A549 (cell line): ENCODE data around the gene SCNN1B. TPM values are rescaled to one million over a fixed set of nuclear protein-coding genes. Genes with fewer than 3 reads are reported as not detected.

Experiments used
- ATAC-seq, 2 experiments: fragments of 200-7000 bp in 1 of 2; fragments of >200 bp in 1 of 2; cut with Nextera tagmentation in 1 of 2; cut with Tn5 transposase in 1 of 2; 3 replicates each; pipeline versions ENCODE4 v1.8.0 to v1.9.1; 2018 to 2020; ENCODE audit warnings: mild to moderate bottlenecking in 1 of 2, moderate library complexity in 1 of 2
- CTCF ChIA-PET: fragments of 300-600 bp; sonication (Branson Sonifier 250); formaldehyde crosslinking; extraction: SDS; loops from one replicate; lab custom pipeline; 2021; ENCODE audit warnings: antibody characterized with exemption, inconsistent platforms; lab: Yijun Ruan, JAX
- POLR2A ChIA-PET: fragments of 350-600 bp; formaldehyde crosslinking; extraction: SDS; loops from one replicate; lab custom pipeline; 2021; ENCODE audit warnings: antibody characterized with exemption, inconsistent platforms; lab: Yijun Ruan, JAX
- DNase-seq, 2 experiments: peaks; one replicate each; pipeline versions ENCODE4 v3.0.0 to v3.0.0-alpha.2; 2011 to 2016; ENCODE audit warnings: low read depth in 1 of 2, low spot score in 1 of 2
- FAIRE-seq: peaks from 2 replicates; lab custom pipeline; 2011; peaks lifted over from hg19 to GRCh38; lab: Jason Lieb, UNC
- H3K27ac ChIP-seq, 2 experiments: fragments of >200 bp; sonication (Bioruptor Twin); formaldehyde crosslinking; 3 replicates each; pipeline ENCODE4 v1.5.1; 2016 to 2017
- H3K4me1 ChIP-seq: fragments of >200 bp; sonication (Bioruptor Twin); formaldehyde crosslinking; 3 replicates; pipeline ENCODE4 v1.6.1; 2016
- H3K4me2 ChIP-seq: fragments of >200 bp; sonication (Bioruptor Twin); formaldehyde crosslinking; 3 replicates; pipeline ENCODE4 v1.6.1; 2016
- H3K4me3 ChIP-seq: fragments of >200 bp; sonication (Bioruptor Twin); formaldehyde crosslinking; 3 replicates; pipeline ENCODE4 v1.5.1; 2016
- H3K9me3 ChIP-seq: fragments of >200 bp; sonication (Bioruptor Twin); formaldehyde crosslinking; 3 replicates; pipeline ENCODE4 v1.6.1; 2016
- CEBPB ChIP-seq, 2 experiments: fragments of >200 bp in 1 of 2; sonication (Bioruptor Twin) in 1 of 2; formaldehyde crosslinking in 1 of 2; IDR thresholded peaks; 2 replicates each; pipeline ENCODE4 v1.6.1; 2012 to 2016
- EHF ChIP-seq: fragments of 250-450 bp; sonication (Bioruptor Pico); IDR thresholded peaks from 2 replicates; pipeline ENCODE4 v1.5.0; 2020; ENCODE audit warnings: mild to moderate bottlenecking
- EHMT2 ChIP-seq: fragments of 200-600 bp; sonication (generic); IDR thresholded peaks from 2 replicates; pipeline ENCODE4 v1.6.1; 2016; ENCODE audit warnings: antibody characterized with exemption, low read depth, mild to moderate bottlenecking, moderate library complexity
- EP300 ChIP-seq, 2 experiments: fragments of >200 bp; sonication (Bioruptor Twin); formaldehyde crosslinking; IDR thresholded peaks; 2 replicates in 1 of 2; 3 replicates in 1 of 2; pipeline ENCODE4 v1.6.1; 2016 to 2017
- HDAC2 ChIP-seq: fragments of 200-600 bp; sonication (generic); IDR thresholded peaks from 2 replicates; pipeline ENCODE4 v1.6.1; 2016
- HEYL ChIP-seq: fragments of 250-450 bp; sonication (Bioruptor Pico); IDR thresholded peaks from 2 replicates; pipeline ENCODE4 v1.8.0; 2021; ENCODE audit warnings: mild to moderate bottlenecking, moderate library complexity
- JUN ChIP-seq, 2 experiments: fragments of >200 bp; sonication (Bioruptor Twin); formaldehyde crosslinking; IDR thresholded peaks; 2 replicates in 1 of 2; 3 replicates in 1 of 2; pipeline ENCODE4 v1.6.1; 2016 to 2017
- JUNB ChIP-seq: fragments of >200 bp; sonication (Bioruptor Twin); formaldehyde crosslinking; IDR thresholded peaks from 2 replicates; pipeline ENCODE4 v1.6.1; 2016
- KDM1A ChIP-seq: fragments of 200-600 bp; sonication (generic); IDR thresholded peaks from 2 replicates; pipeline ENCODE4 v1.6.1; 2016; ENCODE audit warnings: low read depth, mild to moderate bottlenecking
- NPAS2 ChIP-seq: fragments of 250-450 bp; sonication (Bioruptor Pico); IDR thresholded peaks from 2 replicates; pipeline ENCODE4 v1.8.0; 2022; ENCODE audit warnings: mild to moderate bottlenecking, moderate library complexity, borderline replicate concordance
- PHF8 ChIP-seq: fragments of 200-600 bp; sonication (generic); IDR thresholded peaks from 2 replicates; pipeline ENCODE4 v1.6.1; 2016; ENCODE audit warnings: low read depth, mild to moderate bottlenecking, antibody characterized with exemption, moderate library complexity, borderline replicate concordance
- POLR2A ChIP-seq: IDR thresholded peaks from 2 replicates; pipeline ENCODE4 v1.6.1; 2012; ENCODE audit warnings: mild to moderate bottlenecking, low read length
- RAD21 ChIP-seq, 2 experiments: fragments of >200 bp in 1 of 2; sonication (Bioruptor Twin) in 1 of 2; formaldehyde crosslinking in 1 of 2; IDR thresholded peaks in 1 of 2; conservative IDR thresholded peaks in 1 of 2; 2 replicates in 1 of 2; 3 replicates in 1 of 2; pipeline ENCODE4 v1.6.1; 2012 to 2018; ENCODE audit warnings: inconsistent platforms in 1 of 2
- SMC3 ChIP-seq: fragments of >200 bp; sonication (Bioruptor Twin); formaldehyde crosslinking; IDR thresholded peaks from 3 replicates; pipeline ENCODE4 v1.6.1; 2018; ENCODE audit warnings: inconsistent platforms
- SREBF2 ChIP-seq: fragments of 450-650 bp; IDR thresholded peaks from 2 replicates; pipeline ENCODE4 v1.6.1; 2014; ENCODE audit warnings: mild to moderate bottlenecking, moderate library complexity
- TFCP2L1 ChIP-seq: fragments of 250-450 bp; sonication (Bioruptor Pico); IDR thresholded peaks from 2 replicates; pipeline ENCODE4 v1.5.0; 2021; ENCODE audit warnings: mild to moderate bottlenecking
- ZFP36 ChIP-seq: fragments of 450-650 bp; IDR thresholded peaks from 2 replicates; pipeline ENCODE4 v1.6.1; 2014; ENCODE audit warnings: borderline replicate concordance; ENCODE audit not compliant: partially characterized antibody
- WGBS: methylation state at CpG from one replicate; pipeline ENCODE4 v1.1.6; 2017; ENCODE audit errors: missing lambda C conversion rate; 5-methylcytosine and 5-hydroxymethylcytosine counted together
- polyA plus RNA-seq, 4 experiments: library from polyadenylated mRNA; depleted of rRNA in 3 of 4; stranded (reverse); fragments of >200 nt; fragmentation: RNase III in 1 of 4; extraction: RNeasy Plus Mini Kit Qiagen cat#74134 plus additional on column Dnase treatment in 1 of 4; gene quantifications; 2 replicates in 3 of 4; 3 replicates in 1 of 4; pipeline ENCODE4 v1.2.3, GENCODE V29; 2011 to 2017
- TF ChIP-seq, protein P1 (sequence below): fragments of >200 bp; sonication (Bioruptor Twin); formaldehyde crosslinking; IDR thresholded peaks from 2 replicates; pipeline ENCODE4 v1.6.1; 2016
- TF ChIP-seq, protein P2 (sequence below): fragments of >200 bp; sonication (Bioruptor Twin); formaldehyde crosslinking; IDR thresholded peaks from 3 replicates; pipeline ENCODE4 v1.6.1; 2016
- TF ChIP-seq, protein P3 (sequence below): IDR thresholded peaks from 2 replicates; pipeline ENCODE4 v1.6.1; 2012
- TF ChIP-seq, protein P4 (sequence below): IDR thresholded peaks from 2 replicates; pipeline ENCODE4 v1.6.1; 2012

SCNN1B gene
- polyA plus RNA-seq, 2 of the 4 experiments (the other 2 are of a cell fraction) = 0.25 TPM; not detected in 1

DNA sequence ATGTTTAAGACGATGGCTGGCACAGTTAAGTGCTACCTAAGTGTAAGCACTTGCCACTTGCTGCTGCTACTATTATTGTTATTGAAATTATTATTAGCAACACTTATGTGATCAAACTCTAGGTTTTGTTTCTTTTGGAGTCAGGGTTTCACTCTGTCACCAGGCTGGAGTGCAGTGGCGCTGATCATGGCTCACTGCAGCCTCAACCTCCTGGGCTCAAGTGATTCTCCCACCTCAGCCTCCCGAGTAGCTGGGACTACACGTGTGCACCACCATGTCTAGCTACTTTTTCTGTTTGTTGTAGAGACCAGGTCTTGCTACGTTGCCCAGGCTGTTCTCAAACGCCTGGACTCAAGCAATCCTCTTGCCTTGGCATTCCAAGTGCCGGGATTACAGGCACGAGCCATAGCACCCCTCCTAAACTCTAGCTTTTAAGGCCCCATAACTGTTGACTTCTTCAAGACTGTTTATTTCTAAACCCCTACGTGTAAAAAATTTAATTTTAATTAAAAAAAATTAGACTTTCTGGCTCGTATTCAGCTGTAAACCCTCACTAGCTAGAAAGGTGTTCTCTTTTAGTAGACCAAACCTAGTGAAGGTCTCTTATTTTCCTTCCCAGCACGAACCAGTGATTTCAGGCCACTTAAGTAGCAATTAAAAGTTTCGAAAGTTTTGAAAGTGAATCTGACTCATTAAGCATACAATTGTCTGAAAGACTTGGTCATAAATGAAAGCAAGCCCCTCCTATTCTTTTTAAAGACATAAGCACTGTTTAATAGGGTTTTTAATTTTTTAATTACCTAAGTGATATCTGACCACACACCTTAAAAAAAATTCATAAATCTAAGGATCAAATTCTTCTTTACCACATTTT is 11.7 kb upstream of the SCNN1B start:
- DNase-seq (no peak), FAIRE-seq (no peak), ATAC-seq (no peak)
- Histone ChIP-seq H3K9me3 (no peaks in the 10 kb centered on the region), H3K4me2 (no peak overlapping the region), H3K4me3 (no peak overlapping the region), H3K27ac (no peak overlapping the region), H3K4me1 (no peaks in the 10 kb centered on the region)
- 55% methylated on average over 12 of the region's 12 CpGs for WGBS
- TF ChIP-seq HDAC2 (no peak), POLR2A (no peak), EHF (CRISPR knock-in tag) (no peak), KDM1A (no peak)
- TF ChIP-seq, protein P1, sequence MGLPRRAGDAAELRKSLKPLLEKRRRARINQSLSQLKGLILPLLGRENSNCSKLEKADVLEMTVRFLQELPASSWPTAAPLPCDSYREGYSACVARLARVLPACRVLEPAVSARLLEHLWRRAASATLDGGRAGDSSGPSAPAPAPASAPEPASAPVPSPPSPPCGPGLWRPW = no peak
- POLR2A ChIA-PET = no interaction called here
- CTCF ChIA-PET = interaction anchor here (1.4 kb wide), 1 partner anchor 50 kb away, joined by 3 read pairs; no protein-coding TSS in a partner anchor

DNA sequence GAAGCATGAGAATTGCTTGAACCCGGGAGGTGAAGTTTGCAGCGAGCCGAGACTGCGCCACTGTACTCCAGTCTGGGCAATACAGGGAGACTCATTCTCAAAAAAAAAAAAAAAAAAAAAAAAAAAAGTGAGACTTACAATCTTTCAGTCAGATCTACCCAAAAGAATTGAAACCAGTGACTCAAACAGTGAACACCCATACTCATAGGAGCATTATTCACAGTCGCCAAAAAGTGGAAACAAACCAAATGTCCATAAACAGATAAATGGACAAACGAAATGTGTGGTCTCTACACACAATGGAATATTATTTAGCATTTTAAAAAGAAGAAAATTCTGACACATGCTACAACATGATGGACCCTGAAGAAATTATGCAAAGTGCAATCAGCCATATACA is 9.1 kb upstream of the SCNN1B start:
- FAIRE-seq = no peak
- 78% methylated on average over 6 of the region's 6 CpGs for WGBS
- Histone ChIP-seq H3K4me1 (no peaks in the 10 kb centered on the region), H3K27ac (no peak overlapping the region), H3K9me3 (0 out of 3 replicates have a peak, but pooled peaks cover 4% of the 10 kb centered on the region)
- POLR2A ChIA-PET = no interaction called here
- no peak for TF ChIP-seq NPAS2
- TF ChIP-seq CEBPB (IDR thresholded peaks at IDR 0.05) = no peak
- TF ChIP-seq EP300 (IDR thresholded peaks at IDR 0.05) = no peak
- TF ChIP-seq TFCP2L1 (CRISPR knock-in tag) = no peak
- no peak for TF ChIP-seq JUN (IDR thresholded peaks at IDR 0.05)
- TF ChIP-seq RAD21 (conservative IDR thresholded peaks at IDR 0.05 in 1 of 2, IDR thresholded peaks at IDR 0.05 in 1 of 2) = no peak
- no peak for TF ChIP-seq POLR2A
- no peak for TF ChIP-seq EHF (CRISPR knock-in tag)
- TF ChIP-seq SMC3 = no peak
- no peak for TF ChIP-seq PHF8
- TF ChIP-seq, protein P2, sequence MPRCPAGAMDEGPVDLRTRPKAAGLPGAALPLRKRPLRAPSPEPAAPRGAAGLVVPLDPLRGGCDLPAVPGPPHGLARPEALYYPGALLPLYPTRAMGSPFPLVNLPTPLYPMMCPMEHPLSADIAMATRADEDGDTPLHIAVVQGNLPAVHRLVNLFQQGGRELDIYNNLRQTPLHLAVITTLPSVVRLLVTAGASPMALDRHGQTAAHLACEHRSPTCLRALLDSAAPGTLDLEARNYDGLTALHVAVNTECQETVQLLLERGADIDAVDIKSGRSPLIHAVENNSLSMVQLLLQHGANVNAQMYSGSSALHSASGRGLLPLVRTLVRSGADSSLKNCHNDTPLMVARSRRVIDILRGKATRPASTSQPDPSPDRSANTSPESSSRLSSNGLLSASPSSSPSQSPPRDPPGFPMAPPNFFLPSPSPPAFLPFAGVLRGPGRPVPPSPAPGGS = no peak
- TF ChIP-seq, all 56 proteins: peak for 0
- DNase-seq (no peak), ATAC-seq (no peak)
- H3K4me3 ChIP-seq = no peak overlapping the region
- CTCF ChIA-PET = no interaction called here
- H3K4me2 ChIP-seq = no peak overlapping the region

DNA sequence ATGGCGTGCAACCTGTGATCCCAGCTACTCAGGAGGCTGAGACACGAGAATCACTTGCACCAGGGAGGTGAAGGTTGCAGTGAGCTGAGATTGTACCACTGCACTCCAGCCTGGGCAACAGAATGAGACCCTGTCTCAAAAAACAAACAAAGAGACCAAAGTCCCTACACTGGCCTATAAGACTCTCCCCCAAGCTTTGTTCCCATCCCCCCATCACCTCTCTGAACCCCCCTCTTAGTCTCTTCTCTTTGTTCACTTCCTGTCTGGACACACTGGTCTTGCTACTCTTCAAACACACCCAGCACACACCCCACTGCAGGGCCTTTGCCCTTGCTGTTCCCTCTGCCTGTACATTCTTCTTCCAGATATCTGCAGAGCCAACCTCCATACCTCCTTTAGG is 7.8 kb upstream of the SCNN1B start:
- ATAC-seq (no peak), DNase-seq (no peak), FAIRE-seq (no peak)
- ChIA-PET POLR2A (no interaction called here), CTCF (interaction anchor here (0.6 to 2.3 kb wide), 4 partner anchors 11 to 140 kb away, joined by 3 to 11 read pairs (median 4); no protein-coding TSS in a partner anchor)
- Histone ChIP-seq H3K4me1 (no peaks in the 10 kb centered on the region), H3K4me2 (no peak overlapping the region), H3K9me3 (0 out of 3 replicates have a peak, but pooled peaks cover 4% of the 10 kb centered on the region), H3K27ac (no peak overlapping the region), H3K4me3 (no peak overlapping the region)
- 58% methylated on average over 2 of the region's 2 CpGs for WGBS
- TF ChIP-seq, protein P3, sequence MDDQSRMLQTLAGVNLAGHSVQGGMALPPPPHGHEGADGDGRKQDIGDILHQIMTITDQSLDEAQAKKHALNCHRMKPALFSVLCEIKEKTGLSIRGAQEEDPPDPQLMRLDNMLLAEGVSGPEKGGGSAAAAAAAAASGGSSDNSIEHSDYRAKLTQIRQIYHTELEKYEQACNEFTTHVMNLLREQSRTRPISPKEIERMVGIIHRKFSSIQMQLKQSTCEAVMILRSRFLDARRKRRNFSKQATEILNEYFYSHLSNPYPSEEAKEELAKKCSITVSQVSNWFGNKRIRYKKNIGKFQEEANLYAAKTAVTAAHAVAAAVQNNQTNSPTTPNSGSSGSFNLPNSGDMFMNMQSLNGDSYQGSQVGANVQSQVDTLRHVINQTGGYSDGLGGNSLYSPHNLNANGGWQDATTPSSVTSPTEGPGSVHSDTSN = no peak

DNA sequence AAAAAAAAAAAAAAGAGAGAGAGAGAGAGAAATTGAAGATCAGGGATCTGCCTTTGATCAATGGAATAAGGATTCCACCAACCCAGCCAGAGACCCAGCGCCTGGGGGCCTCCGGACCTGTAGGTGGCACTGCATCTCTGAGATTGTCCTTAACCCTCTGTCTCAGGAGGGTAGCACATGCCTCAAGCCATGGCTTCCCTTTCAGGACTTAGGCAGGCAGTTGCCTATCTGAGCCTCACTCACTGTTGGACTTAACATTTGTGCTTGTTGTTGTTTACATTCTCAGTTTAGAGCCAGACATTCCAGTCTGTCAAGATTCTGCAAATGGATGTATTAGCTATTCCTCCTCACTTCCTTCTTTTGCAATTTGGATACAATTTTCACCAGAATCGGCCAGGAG is 5.1 kb upstream of the SCNN1B start:
- ChIA-PET POLR2A (no interaction called here), CTCF (interaction anchor here (1.2 kb wide), 1 partner anchor 41 kb away, joined by 3 read pairs; no protein-coding TSS in a partner anchor)
- peak; percentile 59 to 91; a peak in 4 of 6 replicates for ATAC-seq

More for the DNA sequence above, 5.1 kb upstream of the SCNN1B start:
- FAIRE-seq (no peak), DNase-seq (peak; percentile 43 to 57)
- no peak for TF ChIP-seq JUNB
- no peak for TF ChIP-seq HDAC2
- TF ChIP-seq SREBF2 = no peak
- peak in 1 of 2 experiments; percentile 33; a peak in 1 of 5 replicates for TF ChIP-seq RAD21 (conservative IDR thresholded peaks at IDR 0.05 in 1 of 2, IDR thresholded peaks at IDR 0.05 in 1 of 2)
- TF ChIP-seq, protein P1 = no peak
- TF ChIP-seq ZFP36 = no peak
- no peak for TF ChIP-seq EHMT2
- TF ChIP-seq, protein P4, sequence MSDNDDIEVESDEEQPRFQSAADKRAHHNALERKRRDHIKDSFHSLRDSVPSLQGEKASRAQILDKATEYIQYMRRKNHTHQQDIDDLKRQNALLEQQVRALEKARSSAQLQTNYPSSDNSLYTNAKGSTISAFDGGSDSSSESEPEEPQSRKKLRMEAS = 0 out of 2 replicates have a peak, but pooled peaks have one; percentile 47
- no peak for TF ChIP-seq HEYL (CRISPR knock-in tag)
- no peak for TF ChIP-seq KDM1A
- Histone ChIP-seq H3K4me1 (peaks cover 4% of the 10 kb centered on the region; the same call in 2 of the 3 replicates), H3K4me2 (no peak overlapping the region), H3K9me3 (0 out of 3 replicates have a peak, but pooled peaks cover 4% of the 10 kb centered on the region), H3K27ac (no peak overlapping the region), H3K4me3 (no peak overlapping the region)
- WGBS = 61% methylated on average over 3 of the region's 3 CpGs
